HG03439 (cell line): ENCODE data around the gene ICAM1.
"Not testable (repeated sequence)": the region's sequence is repeated elsewhere in the genome, so short reads cannot be mapped to it uniquely, and the experiment has no call there.

Source experiments
- ATAC-seq: cut with Tn5 transposase; IDR thresholded peaks from one replicate; pipeline ENCODE4 v1.9.1; 2021; ENCODE audit warnings: mild to moderate bottlenecking, moderate library complexity; ENCODE audit not compliant: unreplicated experiment

Gene ICAM1

DNA sequence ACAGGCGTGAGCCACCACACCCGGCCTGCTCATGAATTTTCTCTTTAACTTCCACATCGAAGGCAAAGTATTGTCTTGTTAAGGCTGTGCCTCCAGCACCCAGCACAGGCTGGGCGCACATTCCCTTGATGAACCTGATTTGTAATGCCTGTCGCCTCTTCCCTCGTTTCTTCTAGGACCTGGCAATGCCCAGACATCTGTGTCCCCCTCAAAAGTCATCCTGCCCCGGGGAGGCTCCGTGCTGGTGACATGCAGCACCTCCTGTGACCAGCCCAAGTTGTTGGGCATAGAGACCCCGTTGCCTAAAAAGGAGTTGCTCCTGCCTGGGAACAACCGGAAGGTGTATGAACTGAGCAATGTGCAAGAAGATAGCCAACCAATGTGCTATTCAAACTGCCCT is 3.7 kb downstream of the ICAM1 start:
- no peak for ATAC-seq

DNA sequence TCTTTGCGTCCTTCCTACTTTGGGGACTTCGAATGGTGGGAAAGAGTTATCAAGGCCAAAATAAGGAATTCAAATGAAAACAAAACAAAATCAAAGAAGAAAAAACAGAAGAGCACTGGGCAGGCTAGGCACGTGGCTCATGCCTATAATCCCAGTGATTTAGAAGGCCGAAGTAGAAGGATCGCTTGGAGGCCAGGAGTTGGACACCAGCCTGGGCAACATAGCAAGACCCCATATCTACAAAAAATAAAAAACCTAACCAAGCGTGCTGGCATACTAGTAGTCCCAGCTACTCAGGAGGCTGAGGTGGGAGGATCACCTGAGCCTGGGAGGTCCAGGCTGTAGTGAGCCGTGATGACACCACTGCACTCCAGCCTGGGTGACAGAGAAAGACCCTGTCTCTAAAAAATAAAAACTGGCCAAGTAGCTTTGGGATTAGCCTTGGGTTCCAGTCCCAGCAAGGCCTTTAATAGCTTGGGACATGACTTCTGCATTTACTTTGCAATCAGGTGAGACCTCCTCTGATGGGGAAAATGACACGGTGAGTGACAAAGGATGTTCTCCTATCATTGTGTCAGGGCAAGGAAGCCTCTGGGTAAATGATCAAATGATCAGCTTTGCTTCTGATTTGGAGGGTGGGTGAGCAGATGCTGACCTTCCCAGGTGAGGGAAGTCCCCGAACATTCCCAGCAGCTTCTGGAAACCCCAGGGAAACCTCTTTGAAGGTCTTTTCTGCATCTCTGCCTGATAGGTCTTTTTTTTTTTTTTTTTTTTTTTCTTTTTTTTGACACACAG is 7.1 kb downstream of the ICAM1 start:
- ATAC-seq: no peak

DNA sequence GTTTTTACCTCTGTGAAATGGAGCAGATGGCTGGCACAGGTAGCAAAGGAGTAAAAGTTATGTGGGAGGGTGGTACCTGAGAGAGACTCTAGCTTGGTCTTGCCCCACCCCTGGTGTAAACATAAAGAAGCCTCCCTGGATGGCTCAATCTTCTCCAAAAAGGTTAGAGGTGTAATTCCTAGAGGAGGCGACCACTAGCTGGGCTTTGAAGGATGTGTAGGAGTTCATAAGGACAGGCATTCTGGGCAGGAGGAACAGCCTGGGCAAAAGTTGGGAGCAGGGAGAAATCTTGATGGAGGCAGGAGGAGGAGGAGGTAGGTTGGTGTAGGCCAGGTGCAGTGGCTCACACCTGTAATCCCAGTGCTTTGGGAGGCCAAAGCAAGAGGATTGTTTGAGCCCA is 8.0 kb downstream of the ICAM1 start:
- no peak for ATAC-seq

DNA sequence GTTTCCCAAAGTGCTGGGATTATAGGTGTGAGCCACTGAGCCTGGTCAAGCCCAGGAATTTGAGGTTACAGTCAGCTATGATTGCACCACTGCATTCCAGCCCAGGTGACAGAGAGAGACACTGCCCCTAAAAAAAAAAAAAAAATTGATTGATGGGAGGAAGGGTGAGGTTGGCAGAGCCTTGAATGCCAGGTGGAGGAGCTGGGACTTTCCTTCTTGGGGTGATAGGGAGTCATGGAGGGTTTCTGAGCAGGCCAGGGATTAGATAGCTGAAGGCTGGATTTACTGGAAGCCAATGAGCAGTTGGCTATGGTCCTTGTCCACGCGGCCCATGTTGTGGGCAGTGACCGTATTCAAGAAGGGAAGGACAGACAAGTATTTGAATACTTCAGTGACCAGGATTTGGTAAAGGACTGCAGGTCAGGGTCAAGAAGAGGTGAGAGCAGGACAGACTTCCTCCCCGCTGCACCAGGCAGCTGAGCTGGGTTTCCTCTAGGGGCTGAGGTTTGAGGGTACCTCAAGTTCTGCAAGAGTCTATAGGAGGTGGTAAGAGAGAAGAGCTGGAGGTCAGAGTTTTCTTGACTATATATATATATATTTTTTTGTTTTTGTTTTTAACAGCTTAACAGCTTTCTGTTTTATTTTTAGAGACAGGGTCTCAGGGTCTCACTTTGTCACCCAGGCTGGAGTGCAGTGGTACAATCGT is 9.0 kb downstream of the ICAM1 start:
- no peak for ATAC-seq

DNA sequence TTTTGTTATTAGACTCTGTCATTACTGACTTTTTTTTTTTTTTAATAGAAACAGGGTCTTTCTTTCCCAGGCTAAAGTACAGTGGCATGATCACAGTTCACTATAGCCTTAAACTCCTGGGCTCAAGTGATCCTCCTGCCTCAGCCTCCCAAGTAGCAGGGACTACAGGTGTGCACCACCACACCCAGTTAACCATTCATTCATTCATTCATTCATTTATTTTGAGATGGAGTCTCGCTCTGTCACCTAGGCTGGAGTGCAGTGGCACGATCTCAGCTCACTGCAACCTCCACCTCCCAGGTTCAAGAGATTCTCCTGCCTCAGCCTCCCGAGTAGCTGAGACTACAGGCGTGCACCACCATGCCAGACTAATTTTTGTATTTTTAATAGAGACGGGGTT is 11.1 kb downstream of the ICAM1 start:
- not testable (repeated sequence) for ATAC-seq

DNA sequence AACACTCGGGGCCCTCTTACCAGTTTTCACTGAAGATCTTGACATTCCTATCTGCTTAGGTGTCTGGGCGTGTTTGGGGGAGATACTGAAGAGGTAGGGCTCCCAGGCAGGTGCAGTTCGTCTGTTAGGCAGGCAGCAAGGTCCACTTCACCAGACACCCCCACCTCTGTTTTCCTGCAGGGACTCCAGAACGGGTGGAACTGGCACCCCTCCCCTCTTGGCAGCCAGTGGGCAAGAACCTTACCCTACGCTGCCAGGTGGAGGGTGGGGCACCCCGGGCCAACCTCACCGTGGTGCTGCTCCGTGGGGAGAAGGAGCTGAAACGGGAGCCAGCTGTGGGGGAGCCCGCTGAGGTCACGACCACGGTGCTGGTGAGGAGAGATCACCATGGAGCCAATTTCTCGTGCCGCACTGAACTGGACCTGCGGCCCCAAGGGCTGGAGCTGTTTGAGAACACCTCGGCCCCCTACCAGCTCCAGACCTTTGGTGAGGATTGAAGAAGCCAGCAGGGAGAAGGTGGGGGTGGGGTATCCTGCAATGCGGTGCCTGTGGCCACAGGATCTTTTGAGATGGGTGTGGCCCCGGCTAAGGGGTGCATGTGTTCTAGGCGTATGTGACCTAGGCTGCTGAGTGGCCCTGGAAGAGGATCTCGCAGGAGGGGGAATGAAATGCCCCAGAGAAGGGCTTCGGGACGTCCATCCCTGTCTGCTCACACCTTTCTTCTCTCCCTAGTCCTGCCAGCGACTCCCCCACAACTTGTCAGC is 12.6 kb downstream of the ICAM1 start:
- ATAC-seq: no peak

DNA sequence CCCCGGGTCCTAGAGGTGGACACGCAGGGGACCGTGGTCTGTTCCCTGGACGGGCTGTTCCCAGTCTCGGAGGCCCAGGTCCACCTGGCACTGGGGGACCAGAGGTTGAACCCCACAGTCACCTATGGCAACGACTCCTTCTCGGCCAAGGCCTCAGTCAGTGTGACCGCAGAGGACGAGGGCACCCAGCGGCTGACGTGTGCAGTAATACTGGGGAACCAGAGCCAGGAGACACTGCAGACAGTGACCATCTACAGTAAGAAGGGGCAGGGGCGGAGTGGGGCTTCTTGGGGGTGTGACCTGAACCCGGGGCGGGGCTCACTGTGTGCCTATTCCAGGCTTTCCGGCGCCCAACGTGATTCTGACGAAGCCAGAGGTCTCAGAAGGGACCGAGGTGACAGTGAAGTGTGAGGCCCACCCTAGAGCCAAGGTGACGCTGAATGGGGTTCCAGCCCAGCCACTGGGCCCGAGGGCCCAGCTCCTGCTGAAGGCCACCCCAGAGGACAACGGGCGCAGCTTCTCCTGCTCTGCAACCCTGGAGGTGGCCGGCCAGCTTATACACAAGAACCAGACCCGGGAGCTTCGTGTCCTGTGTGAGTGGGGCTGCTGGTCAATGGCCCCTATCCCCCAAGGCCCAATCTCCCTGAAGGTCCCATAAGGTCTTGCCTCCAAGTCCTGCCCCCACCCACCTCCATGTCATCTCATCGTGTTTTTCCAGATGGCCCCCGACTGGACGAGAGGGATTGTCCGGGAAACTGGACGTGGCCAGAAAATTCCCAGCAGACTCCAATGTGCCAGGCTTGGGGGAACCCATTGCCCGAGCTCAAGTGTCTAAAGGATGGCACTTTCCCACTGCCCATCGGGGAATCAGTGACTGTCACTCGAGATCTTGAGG is 13.4 kb downstream of the ICAM1 start:
- ATAC-seq: no peak

DNA sequence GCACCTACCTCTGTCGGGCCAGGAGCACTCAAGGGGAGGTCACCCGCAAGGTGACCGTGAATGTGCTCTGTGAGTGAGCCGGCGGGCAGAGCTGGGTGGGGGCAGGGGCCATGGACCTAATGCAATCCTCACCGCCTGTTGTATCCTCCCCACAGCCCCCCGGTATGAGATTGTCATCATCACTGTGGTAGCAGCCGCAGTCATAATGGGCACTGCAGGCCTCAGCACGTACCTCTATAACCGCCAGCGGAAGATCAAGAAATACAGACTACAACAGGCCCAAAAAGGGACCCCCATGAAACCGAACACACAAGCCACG is 14.0 kb downstream of the ICAM1 start:
- ATAC-seq: no peak

DNA sequence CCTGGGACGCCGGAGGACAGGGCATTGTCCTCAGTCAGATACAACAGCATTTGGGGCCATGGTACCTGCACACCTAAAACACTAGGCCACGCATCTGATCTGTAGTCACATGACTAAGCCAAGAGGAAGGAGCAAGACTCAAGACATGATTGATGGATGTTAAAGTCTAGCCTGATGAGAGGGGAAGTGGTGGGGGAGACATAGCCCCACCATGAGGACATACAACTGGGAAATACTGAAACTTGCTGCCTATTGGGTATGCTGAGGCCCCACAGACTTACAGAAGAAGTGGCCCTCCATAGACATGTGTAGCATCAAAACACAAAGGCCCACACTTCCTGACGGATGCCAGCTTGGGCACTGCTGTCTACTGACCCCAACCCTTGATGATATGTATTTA is 14.5 kb downstream of the ICAM1 start:
- no peak for ATAC-seq

DNA sequence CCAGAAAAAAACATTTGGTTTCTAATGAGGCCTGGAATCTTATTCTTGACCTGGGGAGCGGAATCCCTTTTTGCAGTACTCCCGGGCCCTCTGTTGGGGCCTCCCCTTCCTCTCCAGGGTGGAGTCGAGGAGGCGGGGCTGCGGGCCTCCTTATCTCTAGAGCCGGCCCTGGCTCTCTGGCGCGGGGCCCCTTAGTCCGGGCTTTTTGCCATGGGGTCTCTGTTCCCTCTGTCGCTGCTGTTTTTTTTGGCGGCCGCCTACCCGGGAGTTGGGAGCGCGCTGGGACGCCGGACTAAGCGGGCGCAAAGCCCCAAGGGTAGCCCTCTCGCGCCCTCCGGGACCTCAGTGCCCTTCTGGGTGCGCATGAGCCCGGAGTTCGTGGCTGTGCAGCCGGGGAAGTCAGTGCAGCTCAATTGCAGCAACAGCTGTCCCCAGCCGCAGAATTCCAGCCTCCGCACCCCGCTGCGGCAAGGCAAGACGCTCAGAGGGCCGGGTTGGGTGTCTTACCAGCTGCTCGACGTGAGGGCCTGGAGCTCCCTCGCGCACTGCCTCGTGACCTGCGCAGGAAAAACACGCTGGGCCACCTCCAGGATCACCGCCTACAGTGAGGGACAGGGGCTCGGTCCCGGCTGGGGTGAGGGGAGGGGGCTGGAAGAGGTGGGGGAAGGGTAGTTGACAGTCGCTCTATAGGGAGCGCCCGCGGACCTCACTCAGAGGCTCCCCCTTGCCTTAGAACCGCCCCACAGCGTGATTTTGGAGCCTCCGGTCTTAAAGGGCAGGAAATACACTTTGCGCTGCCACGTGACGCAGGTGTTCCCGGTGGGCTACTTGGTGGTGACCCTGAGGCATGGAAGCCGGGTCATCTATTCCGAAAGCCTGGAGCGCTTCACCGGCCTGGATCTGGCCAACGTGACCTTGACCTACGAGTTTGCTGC is 16.1 kb downstream of the ICAM1 start, which contains the start of gene ICAM4:
ICAM4 (plus strand) TSS at position 153 of the 935 bp plus-strand sequence; CDS start at position 211, 58 bp downstream.
- no peak for ATAC-seq

DNA sequence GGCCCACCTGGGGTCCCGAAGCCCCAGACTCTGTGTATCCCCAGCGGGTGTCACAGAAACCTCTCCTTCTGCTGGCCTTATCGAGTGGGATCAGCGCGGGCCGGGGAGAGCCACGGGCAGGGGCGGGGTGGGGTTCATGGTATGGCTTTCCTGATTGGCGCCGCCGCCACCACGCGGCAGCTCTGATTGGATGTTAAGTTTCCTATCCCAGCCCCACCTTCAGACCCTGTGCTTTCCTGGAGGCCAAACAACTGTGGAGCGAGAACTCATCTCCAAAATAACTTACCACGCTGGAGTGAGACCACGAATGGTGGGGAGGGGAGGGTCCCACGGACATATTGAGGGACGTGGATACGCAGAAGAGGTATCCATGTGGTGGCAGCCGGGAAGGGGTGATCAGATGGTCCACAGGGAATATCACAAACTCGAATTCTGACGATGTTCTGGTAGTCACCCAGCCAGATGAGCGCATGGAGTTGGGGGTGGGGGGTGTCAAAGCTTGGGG is 17.8 kb downstream of the ICAM1 start:
- ATAC-seq: no peak

DNA sequence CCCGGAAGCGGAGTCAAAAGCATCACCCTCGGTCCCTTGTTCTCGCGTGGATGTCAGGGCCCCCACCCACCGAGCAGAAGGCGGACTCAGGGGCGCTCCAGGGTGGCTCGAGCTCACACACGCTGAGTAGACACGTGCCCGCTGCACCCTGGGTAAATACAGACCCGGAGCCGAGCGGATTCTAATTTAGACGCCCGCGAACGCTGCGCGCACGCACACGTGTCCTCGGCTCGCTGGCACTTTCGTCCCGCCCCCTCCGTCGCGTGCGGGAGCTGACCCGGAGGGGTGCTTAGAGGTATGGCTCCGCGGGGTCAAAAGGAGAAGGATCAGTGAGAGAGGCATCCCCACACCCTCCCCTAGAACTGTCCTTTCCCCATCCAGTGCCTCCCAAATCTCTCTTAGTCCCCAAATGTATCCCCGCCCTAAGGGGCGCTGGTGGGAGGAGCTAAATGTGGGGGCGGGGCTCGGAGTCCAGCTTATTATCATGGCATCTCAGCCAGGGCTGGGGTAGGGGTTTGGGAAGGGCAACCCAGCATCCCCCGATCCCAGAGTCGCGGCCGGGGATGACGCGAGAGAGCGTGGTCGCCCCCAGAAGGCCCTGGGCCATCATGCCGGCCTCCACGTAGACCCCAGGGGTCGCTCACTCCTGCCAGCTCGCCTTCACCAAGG is 18.4 kb downstream of the ICAM1 start:
- no peak for ATAC-seq

DNA sequence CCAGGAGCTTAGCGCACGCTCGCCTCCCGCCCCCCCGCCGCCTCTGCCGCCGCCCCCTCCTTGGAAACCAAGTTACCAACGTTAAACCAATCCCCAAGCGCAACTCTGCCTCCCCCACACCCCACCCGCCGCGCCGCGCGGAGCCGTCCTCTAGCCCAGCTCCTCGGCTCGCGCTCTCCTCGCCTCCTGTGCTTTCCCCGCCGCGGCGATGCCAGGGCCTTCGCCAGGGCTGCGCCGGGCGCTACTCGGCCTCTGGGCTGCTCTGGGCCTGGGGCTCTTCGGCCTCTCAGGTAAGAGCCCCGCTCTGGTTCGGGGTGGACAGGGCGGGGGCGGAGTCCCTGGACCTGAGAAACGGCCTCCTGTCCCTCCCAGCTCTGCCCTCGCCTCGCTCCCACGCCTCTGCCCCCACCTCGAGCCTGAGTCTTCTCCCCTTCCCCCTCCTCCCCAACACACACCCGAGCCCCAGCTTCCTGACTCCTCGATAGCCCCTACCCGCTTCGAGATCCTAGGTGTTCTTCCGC is 19.0 kb downstream of the ICAM1 start, which contains the start of gene ICAM5:
ICAM5 (plus strand) TSS at position 117 of the 521 bp plus-strand sequence; CDS start at position 209, 92 bp downstream.
- no peak for ATAC-seq

DNA sequence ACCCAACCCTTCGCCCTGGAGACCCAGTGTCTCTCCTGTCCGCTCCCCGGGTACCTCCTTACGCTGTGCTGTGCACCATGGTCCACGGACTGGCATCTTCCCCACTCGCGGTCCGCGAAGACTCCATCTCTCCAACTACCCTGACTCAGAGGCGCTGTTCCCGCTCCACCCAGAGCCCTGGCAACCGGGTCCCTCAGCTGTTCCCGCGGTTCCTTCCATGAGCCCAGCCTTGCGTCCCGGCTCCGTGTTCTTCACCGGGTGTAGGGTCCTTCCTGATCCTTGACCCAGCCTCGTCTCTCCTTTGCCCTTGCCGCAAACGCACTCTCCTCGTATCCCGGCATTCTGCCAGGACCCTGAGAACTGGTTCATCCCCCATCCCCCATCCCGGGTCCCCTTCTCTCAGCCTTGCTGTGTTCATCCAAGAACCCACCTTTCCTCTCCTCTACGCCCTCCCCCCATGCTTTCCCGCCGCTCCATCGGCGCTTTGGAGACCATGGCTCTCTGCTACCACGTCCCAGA is 19.5 kb downstream of the ICAM1 start:
- no peak for ATAC-seq

DNA sequence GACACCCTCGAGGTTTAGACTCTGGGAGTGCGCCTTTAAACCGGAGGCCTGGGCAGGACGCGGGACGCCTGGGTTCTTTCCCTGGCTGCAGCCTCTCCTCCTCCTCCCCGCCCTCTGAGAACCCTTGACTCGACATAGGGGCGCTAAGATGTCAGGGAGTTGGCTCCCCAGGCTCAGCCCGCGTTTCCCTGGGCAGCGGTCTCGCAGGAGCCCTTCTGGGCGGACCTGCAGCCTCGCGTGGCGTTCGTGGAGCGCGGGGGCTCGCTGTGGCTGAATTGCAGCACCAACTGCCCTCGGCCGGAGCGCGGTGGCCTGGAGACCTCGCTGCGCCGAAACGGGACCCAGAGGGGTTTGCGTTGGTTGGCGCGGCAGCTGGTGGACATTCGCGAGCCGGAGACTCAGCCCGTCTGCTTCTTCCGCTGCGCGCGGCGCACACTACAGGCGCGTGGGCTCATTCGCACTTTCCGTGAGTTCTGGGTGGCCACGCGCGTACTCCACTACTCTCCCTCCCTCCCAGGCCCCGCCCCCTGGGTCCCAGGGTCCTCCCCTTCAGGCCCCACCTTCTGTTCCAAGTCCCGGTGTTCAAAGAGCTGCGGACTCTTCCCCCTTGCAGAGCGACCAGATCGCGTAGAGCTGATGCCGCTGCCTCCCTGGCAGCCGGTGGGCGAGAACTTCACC is 20.1 kb downstream of the ICAM1 start:
- no peak for ATAC-seq

DNA sequence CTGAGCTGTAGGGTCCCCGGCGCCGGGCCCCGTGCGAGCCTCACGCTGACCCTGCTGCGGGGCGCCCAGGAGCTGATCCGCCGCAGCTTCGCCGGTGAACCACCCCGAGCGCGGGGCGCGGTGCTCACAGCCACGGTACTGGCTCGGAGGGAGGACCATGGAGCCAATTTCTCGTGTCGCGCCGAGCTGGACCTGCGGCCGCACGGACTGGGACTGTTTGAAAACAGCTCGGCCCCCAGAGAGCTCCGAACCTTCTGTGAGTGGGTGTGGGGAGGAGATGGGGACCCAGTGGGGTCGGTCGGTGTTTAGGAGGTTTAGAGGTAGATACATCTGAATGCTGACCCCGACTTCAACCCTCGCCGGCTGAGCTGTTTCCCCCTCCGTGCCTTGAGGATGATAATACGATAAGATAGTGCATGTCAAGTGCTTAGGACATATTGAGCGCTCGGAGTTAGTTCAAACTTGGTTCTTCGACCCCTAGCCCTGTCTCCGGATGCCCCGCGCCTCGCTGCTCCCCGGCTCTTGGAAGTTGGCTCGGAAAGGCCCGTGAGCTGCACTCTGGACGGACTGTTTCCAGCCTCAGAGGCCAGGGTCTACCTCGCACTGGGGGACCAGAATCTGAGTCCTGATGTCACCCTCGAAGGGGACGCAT is 20.8 kb downstream of the ICAM1 start:
- no peak for ATAC-seq

DNA sequence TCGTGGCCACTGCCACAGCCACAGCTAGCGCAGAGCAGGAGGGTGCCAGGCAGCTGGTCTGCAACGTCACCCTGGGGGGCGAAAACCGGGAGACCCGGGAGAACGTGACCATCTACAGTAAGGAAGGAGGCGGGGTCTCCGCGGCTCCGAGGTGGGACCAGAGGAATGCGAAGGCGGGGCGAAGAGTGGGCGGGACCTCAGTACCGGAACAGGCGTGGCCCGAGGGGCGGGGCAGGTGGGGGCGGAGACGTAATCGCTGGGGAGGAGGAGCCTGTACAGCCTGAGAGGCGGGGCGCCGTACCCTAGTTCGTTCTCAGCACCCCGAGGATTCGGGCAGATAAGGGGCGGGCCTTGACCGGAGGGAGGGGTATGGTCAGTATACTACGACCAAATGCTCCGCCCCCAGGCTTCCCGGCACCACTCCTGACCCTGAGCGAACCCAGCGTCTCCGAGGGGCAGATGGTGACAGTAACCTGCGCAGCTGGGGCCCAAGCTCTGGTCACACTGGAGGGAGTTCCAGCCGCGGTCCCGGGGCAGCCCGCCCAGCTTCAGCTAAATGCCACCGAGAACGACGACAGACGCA is 21.4 kb downstream of the ICAM1 start:
- no peak for ATAC-seq
